Osteoblast (primary cell): ENCODE data around the gene SLC30A7. TPM values are rescaled to one million over a fixed set of nuclear protein-coding genes. Genes with fewer than 3 reads are reported as not detected.

Experiments used
- DNase-seq: peaks from one replicate; pipeline ENCODE4 v3.0.0; 2011; ENCODE audit warnings: low spot score, mixed read lengths; ENCODE audit not compliant: insufficient read length; ENCODE audit errors: missing footprints
- H2AFZ ChIP-seq: 2 replicates; pipeline ENCODE4 v1.6.0; 2011; ENCODE audit warnings: mild to moderate bottlenecking, low read length
- H3K27ac ChIP-seq: 2 replicates; pipeline ENCODE4 v1.5.1; 2011; ENCODE audit warnings: mild to moderate bottlenecking, low read depth, low read length, moderate library complexity
- H3K27me3 ChIP-seq: 2 replicates; pipeline ENCODE4 v1.6.0; 2012; ENCODE audit warnings: mild to moderate bottlenecking, control low read depth, inconsistent platforms, low read length, moderate library complexity; ENCODE audit not compliant: insufficient read depth
- H3K36me3 ChIP-seq: 2 replicates; pipeline ENCODE4 v1.5.1; 2011; ENCODE audit warnings: mild to moderate bottlenecking, low read length, control low read depth, moderate library complexity; ENCODE audit not compliant: insufficient read depth
- H3K4me1 ChIP-seq: 2 replicates; pipeline ENCODE4 v1.5.1; 2011; ENCODE audit warnings: mild to moderate bottlenecking, low read length, control low read depth, moderate library complexity; ENCODE audit not compliant: insufficient read depth
- H3K4me2 ChIP-seq: 2 replicates; pipeline ENCODE4 v1.6.0; 2011; ENCODE audit warnings: mild to moderate bottlenecking, low read length; ENCODE audit not compliant: insufficient read depth
- H3K4me3 ChIP-seq: fragments of 200-600 bp; sonication (generic); 3 replicates; pipeline ENCODE4 v1.5.1; 2012; ENCODE audit warnings: mild to moderate bottlenecking, low read length, inconsistent platforms; ENCODE audit not compliant: insufficient read depth
- H3K79me2 ChIP-seq: 2 replicates; pipeline ENCODE4 v1.6.0; 2012; ENCODE audit warnings: mild to moderate bottlenecking, low read length, control low read depth, inconsistent platforms; ENCODE audit not compliant: insufficient read depth
- H3K9me3 ChIP-seq: 2 replicates; pipeline ENCODE4 v1.5.1; 2011; ENCODE audit warnings: low read depth, low read length, control low read depth
- H4K20me1 ChIP-seq: 2 replicates; pipeline ENCODE4 v1.6.0; 2012; ENCODE audit warnings: mild to moderate bottlenecking, low read length, control low read depth; ENCODE audit not compliant: insufficient read depth
- total RNA-seq: library from RNA; depleted of rRNA; stranded (reverse); fragments of >200 nt; gene quantifications from 2 replicates; pipeline ENCODE4 v1.2.3, GENCODE V29; 2012
- TF ChIP-seq, protein P1 (sequence below): IDR thresholded peaks from 2 replicates; pipeline ENCODE4 v1.5.1; 2011; ENCODE audit warnings: mild to moderate bottlenecking, low read depth, low read length, moderate library complexity; ENCODE audit errors: extremely low read depth

Gene SLC30A7
- total RNA-seq, 1 donor: 69.8 TPM

GRCh38 chr1:100875228-100875627, 20.7 kb upstream of the SLC30A7 start:
- no peak overlapping the region for H3K4me3 ChIP-seq
- TF ChIP-seq, protein P1, sequence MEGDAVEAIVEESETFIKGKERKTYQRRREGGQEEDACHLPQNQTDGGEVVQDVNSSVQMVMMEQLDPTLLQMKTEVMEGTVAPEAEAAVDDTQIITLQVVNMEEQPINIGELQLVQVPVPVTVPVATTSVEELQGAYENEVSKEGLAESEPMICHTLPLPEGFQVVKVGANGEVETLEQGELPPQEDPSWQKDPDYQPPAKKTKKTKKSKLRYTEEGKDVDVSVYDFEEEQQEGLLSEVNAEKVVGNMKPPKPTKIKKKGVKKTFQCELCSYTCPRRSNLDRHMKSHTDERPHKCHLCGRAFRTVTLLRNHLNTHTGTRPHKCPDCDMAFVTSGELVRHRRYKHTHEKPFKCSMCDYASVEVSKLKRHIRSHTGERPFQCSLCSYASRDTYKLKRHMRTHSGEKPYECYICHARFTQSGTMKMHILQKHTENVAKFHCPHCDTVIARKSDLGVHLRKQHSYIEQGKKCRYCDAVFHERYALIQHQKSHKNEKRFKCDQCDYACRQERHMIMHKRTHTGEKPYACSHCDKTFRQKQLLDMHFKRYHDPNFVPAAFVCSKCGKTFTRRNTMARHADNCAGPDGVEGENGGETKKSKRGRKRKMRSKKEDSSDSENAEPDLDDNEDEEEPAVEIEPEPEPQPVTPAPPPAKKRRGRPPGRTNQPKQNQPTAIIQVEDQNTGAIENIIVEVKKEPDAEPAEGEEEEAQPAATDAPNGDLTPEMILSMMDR: no peak
- H3K79me2 ChIP-seq: no peaks in the 10 kb centered on the region
- no peaks in the 10 kb centered on the region for H3K9me3 ChIP-seq
- H3K27ac ChIP-seq: no peak overlapping the region
- H3K36me3 ChIP-seq: peaks cover 9% of the 10 kb centered on the region
- H4K20me1 ChIP-seq: no peaks in the 10 kb centered on the region
- DNase-seq: no peak
- H3K4me2 ChIP-seq: no peak overlapping the region
- no peak overlapping the region for H2AFZ ChIP-seq
- H3K4me1 ChIP-seq: no peaks in the 10 kb centered on the region
- H3K27me3 ChIP-seq: no peaks in the 10 kb centered on the region

- Histone ChIP-seq H3K4me1 (no peaks in the 10 kb centered on the region), H3K27ac (no peak overlapping the region), H3K4me3 (no peak overlapping the region), H4K20me1 (no peaks in the 10 kb centered on the region), H3K36me3 (peaks cover 9% of the 10 kb centered on the region), H3K4me2 (no peak overlapping the region), H3K79me2 (no peaks in the 10 kb centered on the region), H3K9me3 (no peaks in the 10 kb centered on the region), H3K27me3 (no peaks in the 10 kb centered on the region), H2AFZ (no peak overlapping the region)
- DNase-seq: no peak
- TF ChIP-seq, protein P1: no peak
Observed at GRCh38 chr1:100876291-100876690, 19.6 kb upstream of the SLC30A7 start.

DNA sequence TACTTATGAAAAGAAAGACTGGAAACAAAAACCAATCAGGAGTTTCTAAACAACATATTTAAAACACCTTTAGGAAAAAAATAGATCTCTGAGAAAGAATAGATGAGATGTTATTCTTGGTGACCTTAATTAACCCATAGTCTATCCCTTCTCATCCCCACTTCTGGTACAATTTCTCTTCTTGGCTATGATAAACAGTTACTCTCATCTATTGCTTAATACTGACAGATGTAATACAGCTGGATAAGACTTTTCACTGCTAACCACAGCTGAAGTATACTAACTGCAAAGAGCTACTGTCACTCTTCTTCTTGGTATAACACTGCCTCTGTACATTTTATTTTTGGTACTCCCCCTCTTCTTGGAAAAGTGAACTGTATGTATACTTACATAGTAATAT, 16.5 kb upstream of the SLC30A7 start:
- peaks cover 11% of the 10 kb centered on the region for H3K4me1 ChIP-seq
- DNase-seq: no peak
- no peak overlapping the region for H3K27ac ChIP-seq
- H3K9me3 ChIP-seq: no peaks in the 10 kb centered on the region
- peaks cover 9% of the 10 kb centered on the region for H3K36me3 ChIP-seq
- no peaks in the 10 kb centered on the region for H3K27me3 ChIP-seq
- H3K4me2 ChIP-seq: no peak overlapping the region
- H2AFZ ChIP-seq: no peak overlapping the region
- H3K4me3 ChIP-seq: no peak overlapping the region
- peaks cover 3% of the 10 kb centered on the region for H4K20me1 ChIP-seq
- TF ChIP-seq, protein P1: no peak
- H3K79me2 ChIP-seq: peaks cover 2% of the 10 kb centered on the region

- Histone ChIP-seq H3K27me3 (no peaks in the 10 kb centered on the region), H4K20me1 (peaks cover 3% of the 10 kb centered on the region), H3K27ac (no peak overlapping the region), H3K36me3 (peaks cover 6% of the 10 kb centered on the region), H3K4me2 (no peak overlapping the region), H3K4me3 (no peak overlapping the region), H3K4me1 (peaks cover 11% of the 10 kb centered on the region), H3K79me2 (peaks cover 2% of the 10 kb centered on the region), H3K9me3 (no peaks in the 10 kb centered on the region), H2AFZ (no peak overlapping the region)
- TF ChIP-seq, protein P1: no peak
- no peak for DNase-seq
Observed at GRCh38 chr1:100881687-100882086, 14.2 kb upstream of the SLC30A7 start.
